NCI-H1092 treated with DMSO at 0.1 percent for 48 hours (cell line): ENCODE results near the gene DUSP23.

ENCODE experiments used
- DNase-seq: peaks from one replicate; lab custom pipeline; 2025; lab: John Stamatoyannopoulos, UW

DUSP23 gene

GRCh38 chr1:159828581-159829272, 48.0 kb downstream of the DUSP23 start:
- no peak for DNase-seq

- no peak for DNase-seq
Observed at GRCh38 chr1:159829273-159829634, 48.5 kb downstream of the DUSP23 start.

- no peak for DNase-seq
Observed at GRCh38 chr1:159829822-159830465, 49.2 kb downstream of the DUSP23 start.

GRCh38 chr1:159830722-159831121, 50.0 kb downstream of the DUSP23 start:
- no peak for DNase-seq

- peak; percentile 21 for DNase-seq
Observed at GRCh38 chr1:159831412-159832141, 50.8 kb downstream of the DUSP23 start.
